WTC11 (cell line): ENCODE measurements around the gene KAZN. TPM values are rescaled to one million over a fixed set of nuclear protein-coding genes. Genes with fewer than 3 reads are reported as not detected.

ENCODE experiments used
- ATAC-seq: fragments of 200-7000 bp; cut with Tn5 transposase; 2 replicates; pipeline ENCODE4 v1.10.0; 2021; ENCODE audit warnings: mild to moderate bottlenecking, moderate library complexity
- CTCF ChIA-PET: fragments of 300-600 bp; sonication (Branson Sonifier 250); formaldehyde crosslinking; loops from one replicate; lab custom pipeline; 2021; ENCODE audit warnings: antibody characterized with exemption; lab: Charles Lee
- POLR2A ChIA-PET: fragments of 350-600 bp; sonication (Branson Sonifier 250); formaldehyde crosslinking; loops from one replicate; lab custom pipeline; 2021; ENCODE audit warnings: antibody characterized with exemption; lab: Charles Lee
- DNase-seq: peaks from one replicate; pipeline ENCODE4 v3.0.0; 2021; ENCODE audit warnings: low spot score
- H3K27ac Mint-ChIP-seq: 2 replicates; pipeline ENCODE4 v1.8.0; 2021; ENCODE audit warnings: mixed read lengths
- H3K27me3 Mint-ChIP-seq: 2 replicates; pipeline ENCODE4 v1.8.0; 2021; ENCODE audit warnings: low read depth, mild to moderate bottlenecking, moderate library complexity, mixed read lengths
- H3K36me3 Mint-ChIP-seq: 2 replicates; pipeline ENCODE4 v1.8.0; 2021; ENCODE audit warnings: mixed read lengths
- H3K4me1 Mint-ChIP-seq: 2 replicates; pipeline ENCODE4 v1.8.0; 2022; ENCODE audit warnings: mixed read lengths
- H3K4me3 Mint-ChIP-seq: 2 replicates; pipeline ENCODE4 v1.8.0; 2021; ENCODE audit warnings: mild to moderate bottlenecking, moderate library complexity, mixed read lengths
- H3K9me3 Mint-ChIP-seq: 2 replicates; pipeline ENCODE4 v1.8.0; 2021; ENCODE audit warnings: mixed read lengths
- ARID4B ChIP-seq: sonication (generic); formaldehyde crosslinking; IDR thresholded peaks from 2 replicates; pipeline ENCODE4 v1.8.0; 2023; ENCODE audit warnings: missing genetic modification reagents, mild to moderate bottlenecking, borderline replicate concordance
- CBFB ChIP-seq: sonication (generic); formaldehyde crosslinking; IDR thresholded peaks from 2 replicates; pipeline ENCODE4 v1.8.1; 2022; ENCODE audit warnings: mild to moderate bottlenecking, low read depth, missing genetic modification reagents
- FOXJ3 ChIP-seq: sonication (generic); formaldehyde crosslinking; IDR thresholded peaks from 2 replicates; pipeline ENCODE4 v1.9.0; 2021; ENCODE audit warnings: missing genetic modification reagents, mild to moderate bottlenecking, borderline replicate concordance
- GABPB1 ChIP-seq: sonication (generic); formaldehyde crosslinking; IDR thresholded peaks from 2 replicates; pipeline ENCODE4 v1.8.1; 2023; ENCODE audit warnings: mild to moderate bottlenecking, missing genetic modification reagents
- GRHL2 ChIP-seq: fragments of 250-450 bp; sonication (Bioruptor Pico); IDR thresholded peaks from 2 replicates; pipeline ENCODE4 v1.8.0; 2022; ENCODE audit warnings: mild to moderate bottlenecking, moderate library complexity; ENCODE audit not compliant: insufficient replicate concordance, severe bottlenecking
- HMGA2 ChIP-seq: fragments of 250-450 bp; sonication (Bioruptor Pico); IDR thresholded peaks from 2 replicates; pipeline ENCODE4 v1.4.0; 2021; ENCODE audit warnings: mild to moderate bottlenecking, moderate library complexity
- MAX ChIP-seq: sonication (generic); formaldehyde crosslinking; IDR thresholded peaks from 2 replicates; pipeline ENCODE4 v1.8.0; 2022; ENCODE audit warnings: mild to moderate bottlenecking, missing genetic modification reagents
- NFATC4 ChIP-seq: fragments of 250-450 bp; sonication (Bioruptor Pico); IDR thresholded peaks from 2 replicates; pipeline ENCODE4 v1.9.0; 2021; ENCODE audit warnings: mild to moderate bottlenecking
- PRDM15 ChIP-seq: sonication (generic); formaldehyde crosslinking; IDR thresholded peaks from 2 replicates; pipeline ENCODE4 v1.8.0; 2022; ENCODE audit warnings: missing genetic modification reagents
- SOX15 ChIP-seq: fragments of 250-450 bp; sonication (Bioruptor Pico); IDR thresholded peaks from 2 replicates; pipeline ENCODE4 v1.9.0; 2021; ENCODE audit warnings: mild to moderate bottlenecking
- STAT6 ChIP-seq: sonication (generic); formaldehyde crosslinking; conservative IDR thresholded peaks from 2 replicates; pipeline ENCODE4 v1.8.1; 2023; ENCODE audit warnings: mild to moderate bottlenecking, low read depth, missing genetic modification reagents, moderate library complexity
- TEAD1 ChIP-seq: sonication (generic); formaldehyde crosslinking; IDR thresholded peaks from 2 replicates; pipeline ENCODE4 v1.8.0; 2022; ENCODE audit warnings: mild to moderate bottlenecking, missing genetic modification reagents
- TP53 ChIP-seq: sonication (generic); formaldehyde crosslinking; IDR thresholded peaks from 2 replicates; pipeline ENCODE4 v1.8.1; 2023; ENCODE audit warnings: mild to moderate bottlenecking, missing genetic modification reagents
- USF1 ChIP-seq: sonication (generic); formaldehyde crosslinking; IDR thresholded peaks from 2 replicates; pipeline ENCODE4 v1.8.0; 2022; ENCODE audit warnings: mild to moderate bottlenecking, missing genetic modification reagents
- ZMAT4 ChIP-seq: fragments of 250-450 bp; sonication (Bioruptor Pico); IDR thresholded peaks from 2 replicates; pipeline ENCODE4 v1.9.0; 2021; ENCODE audit warnings: mild to moderate bottlenecking
- ZNF138 ChIP-seq: sonication (generic); formaldehyde crosslinking; conservative IDR thresholded peaks from 2 replicates; pipeline ENCODE4 v1.8.1; 2022; ENCODE audit warnings: mild to moderate bottlenecking, moderate library complexity, missing genetic modification reagents
- ZNF219 ChIP-seq: sonication (generic); formaldehyde crosslinking; IDR thresholded peaks from 2 replicates; pipeline ENCODE4 v1.8.0; 2023; ENCODE audit warnings: missing genetic modification reagents, mild to moderate bottlenecking, borderline replicate concordance
- ZNF512 ChIP-seq: sonication (generic); formaldehyde crosslinking; IDR thresholded peaks from 2 replicates; pipeline ENCODE4 v1.8.1; 2022; ENCODE audit warnings: missing genetic modification reagents, borderline replicate concordance
- total RNA-seq: library from RNA; stranded (reverse); gene quantifications from 3 replicates; pipeline ENCODE4 v1.2.3, GENCODE V29; 2021

Gene KAZN
- total RNA-seq, 1 experiment from 2014 or later: 19.9 TPM

- H3K27ac Mint-ChIP-seq: no peak overlapping the region
- no peak for ATAC-seq
- DNase-seq: no peak
- peaks cover 29% of the 10 kb centered on the region for H3K4me1 Mint-ChIP-seq
- no peak overlapping the region for H3K4me3 Mint-ChIP-seq
- CTCF ChIA-PET: interaction anchor here (0.6 to 1.3 kb wide), 3 partner anchors 11 to 63 kb away, joined by 4 to 5 read pairs (median 4); no protein-coding TSS in a partner anchor
- no peaks in the 10 kb centered on the region for H3K36me3 Mint-ChIP-seq
- no peaks in the 10 kb centered on the region for H3K27me3 Mint-ChIP-seq
- POLR2A ChIA-PET: no interaction called here
- TF ChIP-seq ZNF512 (CRISPR knock-in tag) (no peak), SOX15 (CRISPR knock-in tag) (no peak)
- H3K9me3 Mint-ChIP-seq: no peaks in the 10 kb centered on the region
Measured at GRCh38 chr1:15088281-15088971, 489.9 kb downstream of the KAZN start.

- ATAC-seq: no peak
- Mint-ChIP-seq H3K27ac (no peak overlapping the region), H3K36me3 (no peaks in the 10 kb centered on the region), H3K4me3 (no peak overlapping the region), H3K4me1 (peaks cover 32% of the 10 kb centered on the region), H3K9me3 (no peaks in the 10 kb centered on the region), H3K27me3 (no peaks in the 10 kb centered on the region)
- ChIA-PET POLR2A (interaction anchor here (0.6 kb wide), 1 partner anchor 362 kb away, joined by 5 read pairs; no protein-coding TSS in a partner anchor), CTCF (interaction anchor here (0.5 to 1.5 kb wide), 13 partner anchors 7 to 517 kb away, joined by 3 to 6 read pairs (median 4); no protein-coding TSS in a partner anchor)
- no peak for DNase-seq
- TF ChIP-seq ZMAT4 (CRISPR knock-in tag) (no peak), TP53 (CRISPR knock-in tag) (no peak), TEAD1 (CRISPR knock-in tag) (no peak), MAX (CRISPR knock-in tag) (no peak), USF1 (CRISPR knock-in tag) (no peak), ARID4B (CRISPR knock-in tag) (no peak), PRDM15 (CRISPR knock-in tag) (no peak), FOXJ3 (CRISPR knock-in tag) (no peak), ZNF138 (no peak), HMGA2 (no peak), GABPB1 (CRISPR knock-in tag) (no peak), NFATC4 (CRISPR knock-in tag) (no peak), GRHL2 (no peak), ZNF219 (no peak), SOX15 (CRISPR knock-in tag) (no peak), CBFB (no peak), STAT6 (CRISPR knock-in tag) (no peak)
Measured at GRCh38 chr1:15089258-15089992, 490.9 kb downstream of the KAZN start.
